Neural cell (in vitro differentiated cells): ENCODE measurements around the gene BAZ2A.

Experiments used
- EZH2 ChIP-seq: fragments of 200-600, 300-800 bp; shearing (Covaris generic), sonication (generic); IDR thresholded peaks from 2 replicates; pipeline ENCODE4 v1.6.1; 2014; ENCODE audit warnings: antibody characterized with exemption, low read length, borderline replicate concordance, mild to moderate bottlenecking; ENCODE audit not compliant: insufficient read depth, poor library complexity, severe bottlenecking
- MXI1 ChIP-seq: fragments of 450-650 bp; conservative IDR thresholded peaks from 2 replicates; pipeline ENCODE4 v1.6.1; 2014; ENCODE audit warnings: antibody characterized with exemption, mild to moderate bottlenecking; ENCODE audit not compliant: poor library complexity, severe bottlenecking
- POLR2AphosphoS5 ChIP-seq: IDR thresholded peaks from 2 replicates; pipeline ENCODE4 v1.6.1; 2012
- RAD21 ChIP-seq: fragments of 450-650 bp; conservative IDR thresholded peaks from 2 replicates; pipeline ENCODE4 v1.6.1; 2014; ENCODE audit warnings: antibody characterized with exemption, mild to moderate bottlenecking, moderate library complexity
- TAF1 ChIP-seq: IDR thresholded peaks from 2 replicates; pipeline ENCODE4 v1.6.1; 2012; ENCODE audit warnings: low read depth
- TF ChIP-seq, protein P1 (sequence below): fragments of 450-650 bp; IDR thresholded peaks from 2 replicates; pipeline ENCODE4 v1.5.1; 2014; ENCODE audit warnings: antibody characterized with exemption, mild to moderate bottlenecking, moderate library complexity; ENCODE audit not compliant: poor library complexity, severe bottlenecking

GRCh38 chr12:56622535-56622934 is 7.6 kb downstream of the BAZ2A start:
- TF ChIP-seq, protein P1, sequence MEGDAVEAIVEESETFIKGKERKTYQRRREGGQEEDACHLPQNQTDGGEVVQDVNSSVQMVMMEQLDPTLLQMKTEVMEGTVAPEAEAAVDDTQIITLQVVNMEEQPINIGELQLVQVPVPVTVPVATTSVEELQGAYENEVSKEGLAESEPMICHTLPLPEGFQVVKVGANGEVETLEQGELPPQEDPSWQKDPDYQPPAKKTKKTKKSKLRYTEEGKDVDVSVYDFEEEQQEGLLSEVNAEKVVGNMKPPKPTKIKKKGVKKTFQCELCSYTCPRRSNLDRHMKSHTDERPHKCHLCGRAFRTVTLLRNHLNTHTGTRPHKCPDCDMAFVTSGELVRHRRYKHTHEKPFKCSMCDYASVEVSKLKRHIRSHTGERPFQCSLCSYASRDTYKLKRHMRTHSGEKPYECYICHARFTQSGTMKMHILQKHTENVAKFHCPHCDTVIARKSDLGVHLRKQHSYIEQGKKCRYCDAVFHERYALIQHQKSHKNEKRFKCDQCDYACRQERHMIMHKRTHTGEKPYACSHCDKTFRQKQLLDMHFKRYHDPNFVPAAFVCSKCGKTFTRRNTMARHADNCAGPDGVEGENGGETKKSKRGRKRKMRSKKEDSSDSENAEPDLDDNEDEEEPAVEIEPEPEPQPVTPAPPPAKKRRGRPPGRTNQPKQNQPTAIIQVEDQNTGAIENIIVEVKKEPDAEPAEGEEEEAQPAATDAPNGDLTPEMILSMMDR = no peak
- TF ChIP-seq RAD21 (no peak), TAF1 (no peak), POLR2AphosphoS5 (no peak), EZH2 (no peak), MXI1 (no peak)
